T-helper 1 cell (primary cell): Measurements from ENCODE around the gene MFSD11.
"Not testable (repeated sequence)": the region's sequence is repeated elsewhere in the genome, so short reads cannot be mapped to it uniquely, and the experiment has no call there.

Source experiments
- DNase-seq, 5 donors: peaks; one replicate each; pipeline ENCODE4 v3.0.0-alpha.2; 2012 to 2020

The MFSD11 gene

GRCh38 chr17:76726776-76727718 is 10.9 kb upstream of the MFSD11 start, which contains the start of gene METTL23:
Gene METTL23, plus strand, starts transcription at chr17:76726839. Its CDS starts 2,872 bp downstream, at chr17:76729711.
- DNase-seq = peak in 4 of 5 donors; percentile 83 to 93 (median 90)

- peak in 1 of 5 donors; percentile 32 for DNase-seq
Observed at GRCh38 chr17:76727745-76728456, 10.0 kb upstream of the MFSD11 start.

- not testable (repeated sequence) for DNase-seq
Observed at GRCh38 chr17:76731800-76732733, 5.9 kb upstream of the MFSD11 start.

- no peak for DNase-seq
Observed at GRCh38 chr17:76732734-76733617, 4.9 kb upstream of the MFSD11 start.

GRCh38 chr17:76733618-76733957 is 4.3 kb upstream of the MFSD11 start:
- no peak for DNase-seq

GRCh38 chr17:76734080-76734840 is 3.7 kb upstream of the MFSD11 start:
- DNase-seq = no peak

GRCh38 chr17:76735006-76735405 is 2.9 kb upstream of the MFSD11 start:
- peak in 1 of 5 donors; percentile 56 for DNase-seq

- DNase-seq = no peak
Observed at GRCh38 chr17:76735586-76736348, 2.2 kb upstream of the MFSD11 start.

- peak; percentile 38 to 76 (median 60) for DNase-seq
Observed at GRCh38 chr17:76736349-76737081, 1.4 kb upstream of the MFSD11 start.

- DNase-seq = peak; percentile 97 to 99 (median 98)
Observed at GRCh38 chr17:76737082-76737675, 740 bp upstream of the MFSD11 start, which contains the start of gene SRSF2. Gene SRSF2, minus strand, starts transcription at chr17:76737331. Its CDS starts 171 bp downstream, at chr17:76737160.

GRCh38 chr17:76738468-76738850 is 540 bp downstream of the MFSD11 start:
- DNase-seq = no peak

- DNase-seq = not testable (repeated sequence)
Observed at GRCh38 chr17:76739568-76740115, 1.7 kb downstream of the MFSD11 start.

- DNase-seq = no peak
Observed at GRCh38 chr17:76740329-76741118, 2.6 kb downstream of the MFSD11 start.

- DNase-seq = no peak
Observed at GRCh38 chr17:76742958-76743357, 5.0 kb downstream of the MFSD11 start.

GRCh38 chr17:76744747-76745146 is 6.8 kb downstream of the MFSD11 start:
- DNase-seq = no peak

GRCh38 chr17:76745785-76746184 is 7.9 kb downstream of the MFSD11 start:
- not testable (repeated sequence) for DNase-seq

GRCh38 chr17:76747716-76748363 is 9.9 kb downstream of the MFSD11 start:
- DNase-seq = no peak
